K562 (cell line): ENCODE results near the gene XRCC3. TPM values are rescaled to one million over a fixed set of nuclear protein-coding genes. Genes with fewer than 3 reads are reported as not detected.

Experiments used
- ATAC-seq: fragments of 200-7000 bp; cut with Tn5 transposase; 3 replicates; pipeline ENCODE4 v1.9.1; 2020; ENCODE audit warnings: moderate library complexity
- BruUV-seq: library from RNA; stranded (reverse); fragments of 400-500 nt; replicated peaks from 2 replicates; lab custom pipeline; 2021; lab: Mats Ljungman, UMichigan
- CTCF ChIA-PET: fragments of 300-600 bp; formaldehyde crosslinking; extraction: SDS; loops from one replicate; lab custom pipeline; 2021; ENCODE audit warnings: low intra/inter-chr PET ratio; lab: Yijun Ruan, JAX
- POLR2A ChIA-PET: fragments of 300-600, 350-650 bp; sonication (Branson Sonifier 250); formaldehyde crosslinking; extraction: SDS; loops from one replicate; lab custom pipeline; 2021; ENCODE audit warnings: antibody characterized with exemption, inconsistent platforms; lab: Yijun Ruan, JAX
- DNase-seq, 4 experiments: peaks; one replicate each; pipeline versions ENCODE4 v3.0.0 to v3.0.0-alpha.2; 2011 to 2018; ENCODE audit warnings: low spot score in 3 of 4, mixed read lengths in 3 of 4; ENCODE audit errors: extremely low read depth in 1 of 4
- FAIRE-seq: peaks from 2 replicates; lab custom pipeline; 2011; peaks lifted over from hg19 to GRCh38; lab: Jason Lieb, UNC
- H2AFZ ChIP-seq: 2 replicates; pipeline ENCODE4 v1.6.0; 2011; ENCODE audit warnings: low read depth, low read length, control low read depth, inconsistent platforms
- H3K27ac ChIP-seq: fragments of 200-600 bp; 3 replicates; pipeline ENCODE4 v1.8.0; 2011; ENCODE audit warnings: low read depth, mild to moderate bottlenecking, control low read depth, inconsistent platforms, low read length, moderate library complexity, mixed read lengths; ENCODE audit errors: extremely low read depth
- H3K27me3 ChIP-seq, 2 experiments: fragments of 300-600 bp in 1 of 2; 2 replicates in 1 of 2; 3 replicates in 1 of 2; pipeline versions ENCODE4 v1.6.0 to v1.8.0; 2011; ENCODE audit warnings: inconsistent platforms in 2 of 2, low read length in 2 of 2, mild to moderate bottlenecking in 1 of 2, mixed read lengths in 1 of 2, moderate library complexity in 1 of 2; ENCODE audit not compliant: control insufficient read depth in 2 of 2, insufficient read depth in 2 of 2
- H3K36me3 ChIP-seq: fragments of 300-600 bp; 3 replicates; pipeline ENCODE4 v1.8.0; 2011; ENCODE audit warnings: mild to moderate bottlenecking, low read length, inconsistent platforms; ENCODE audit not compliant: control insufficient read depth, insufficient read depth
- H3K4me1 ChIP-seq, 2 experiments: fragments of 200-600 bp in 1 of 2; replicated peaks in 1 of 2; 2 replicates in 1 of 2; 3 replicates in 1 of 2; pipeline versions ENCODE4 v1.5.1 to v1.8.0; 2011; ENCODE audit warnings: inconsistent platforms in 2 of 2, low read length in 2 of 2, mild to moderate bottlenecking in 1 of 2, mixed read lengths in 1 of 2, moderate library complexity in 1 of 2; ENCODE audit not compliant: control insufficient read depth in 2 of 2, insufficient read depth in 2 of 2
- H3K4me2 ChIP-seq: 2 replicates; pipeline ENCODE4 v1.6.1; 2011; ENCODE audit warnings: low read length, control low read depth, inconsistent platforms, mixed read lengths; ENCODE audit not compliant: insufficient read depth
- H3K4me3 ChIP-seq: fragments of 200-600 bp; sonication (generic), shearing (Covaris generic); 2 replicates; pipeline ENCODE4 v1.5.1; 2016; ENCODE audit warnings: control low read depth, inconsistent platforms
- H3K79me2 ChIP-seq: fragments of 200-600 bp; 3 replicates; pipeline ENCODE4 v1.8.0; 2011; ENCODE audit warnings: low read length, inconsistent platforms; ENCODE audit not compliant: control insufficient read depth, insufficient read depth
- H3K9ac ChIP-seq, 2 experiments: 2 replicates each; pipeline versions ENCODE4 v1.6.0 to v1.6.1; 2011; ENCODE audit warnings: low read depth in 2 of 2, low read length in 2 of 2, control low read depth in 1 of 2, inconsistent platforms in 1 of 2, mild to moderate bottlenecking in 1 of 2, mixed read lengths in 1 of 2; ENCODE audit not compliant: insufficient read depth in 1 of 2
- H3K9me1 ChIP-seq: one replicate; pipeline ENCODE4 v1.6.0; 2011; ENCODE audit warnings: inconsistent platforms, mild to moderate bottlenecking, low read length, moderate library complexity; ENCODE audit not compliant: control insufficient read depth, insufficient read depth
- H3K9me3 ChIP-seq: replicated peaks from 2 replicates; pipeline ENCODE4 v1.5.1; 2011; ENCODE audit warnings: low read depth, low read length, inconsistent platforms; ENCODE audit not compliant: control insufficient read depth, insufficient read depth
- H4K20me1 ChIP-seq: replicated peaks from 2 replicates; pipeline ENCODE4 v1.6.1; 2011; ENCODE audit warnings: low read length, inconsistent platforms, mixed read lengths; ENCODE audit not compliant: control insufficient read depth, insufficient read depth
- ARHGAP35 ChIP-seq: fragments of 450-650 bp; IDR thresholded peaks from 2 replicates; pipeline ENCODE4 v1.6.1; 2018; ENCODE audit not compliant: partially characterized antibody
- ASH1L ChIP-seq: fragments of 450-650 bp; IDR thresholded peaks from 2 replicates; pipeline ENCODE4 v1.6.1; 2018; ENCODE audit warnings: borderline replicate concordance, mild to moderate bottlenecking, low read depth; ENCODE audit not compliant: partially characterized antibody
- HCFC1 ChIP-seq: IDR thresholded peaks from 2 replicates; pipeline ENCODE4 v1.6.1; 2012; ENCODE audit warnings: low read depth, low read length, improper control_type of control experiment
- LARP7 ChIP-seq: fragments of 450-650 bp; IDR thresholded peaks from 2 replicates; pipeline ENCODE4 v1.6.1; 2016
- PKNOX1 ChIP-seq: fragments of 450-650 bp; IDR thresholded peaks from 2 replicates; pipeline ENCODE4 v1.6.1; 2016
- RBBP5 ChIP-seq: fragments of 200-600 bp; sonication (generic); IDR thresholded peaks from 2 replicates; pipeline ENCODE4 v1.6.1; 2012; ENCODE audit warnings: borderline replicate concordance, mild to moderate bottlenecking, low read length, control low read depth, inconsistent platforms; ENCODE audit not compliant: insufficient read depth, poor library complexity, severe bottlenecking
- SETDB1 ChIP-seq: IDR thresholded peaks from one replicate; pipeline ENCODE4 v1.6.1; 2012; ENCODE audit warnings: low read length, control low read depth, inconsistent platforms
- SMAD3 ChIP-seq: fragments of 450-650 bp; formaldehyde crosslinking; conservative IDR thresholded peaks from 2 replicates; pipeline ENCODE4 v1.4.0; 2020; ENCODE audit warnings: mild to moderate bottlenecking
- ZNF311 ChIP-seq: fragments of 250-450 bp; sonication (Bioruptor Pico); IDR thresholded peaks from 2 replicates; pipeline ENCODE4 v1.4.0; 2020; ENCODE audit warnings: mild to moderate bottlenecking, moderate library complexity
- WGBS: fragments of 100-300 bp; shearing (Covaris generic); methylation state at CpG from one replicate; pipeline ENCODE4 v1.1.6; 2016; ENCODE audit warnings: low coverage, mixed read lengths; ENCODE audit not compliant: insufficient coverage; ENCODE audit errors: missing lambda C conversion rate; 5-methylcytosine and 5-hydroxymethylcytosine counted together
- in situ Hi-C: fragments of 300-500 bp; cut with MboI; formaldehyde crosslinking; loops from 4 replicates; pipeline ENCODE4 v1.15.0; 2018; ENCODE audit warnings: inconsistent platforms, mixed read lengths
- intact Hi-C: fragments of 100-400 bp; cut with micrococcal nuclease; formaldehyde crosslinking; loops from 2 replicates; pipeline ENCODE4 v1.14.2; 2022
- polyA plus RNA-seq, 8 experiments: library from polyadenylated mRNA; depleted of rRNA in 4 of 8; stranded (reverse) in 5 of 8; unstranded in 3 of 8; fragments of >200 nt; fragmentation: Nextera tagmentation in 2 of 8; fragmentation: Illumina TruSeq in 1 of 8; extraction: Ambion mirVana in 2 of 8; extraction: Trizol in 1 of 8; gene quantifications; 2 replicates each; pipeline versions ENCODE4 v1.2.1 to v1.2.3, GENCODE V29; 2011 to 2014; ENCODE audit warnings: inconsistent platforms in 1 of 8, missing spikeins in 1 of 8
- total RNA-seq, 7 experiments: library from RNA; depleted of rRNA in 6 of 7; stranded (reverse); fragments of >200 nt in 6 of 7; fragmentation: Illumina TruSeq in 2 of 7; extraction: Trizol in 2 of 7; gene quantifications; 2 replicates each; pipeline versions ENCODE4 v1.2.1 to v1.2.3, GENCODE V29; 2011 to 2021; ENCODE audit warnings: low replicate concordance in 1 of 7

The XRCC3 gene
- total and polyA plus RNA-seq, 9 of the 15 experiments (the other 6 are each of a cell fraction or from before 2014, with no cell fraction given): 0.34 to 59.3 (median 30.3) TPM

- H3K9me1 ChIP-seq: no peaks in the 10 kb centered on the region
- in situ Hi-C loops (no loop called here), intact Hi-C loops (no loop called here)
- 46% methylated on average over 14 of the region's 14 CpGs for WGBS
- H4K20me1 ChIP-seq: no peaks in the 10 kb centered on the region
- H3K79me2 ChIP-seq: no peaks in the 10 kb centered on the region
- H3K27me3 ChIP-seq: peaks cover 2 to 19% of the 10 kb centered on the region in 2 experiments; a peak in 3 of 5 replicates
- no peaks in the 10 kb centered on the region for H3K9me3 ChIP-seq
- no peak overlapping the region for H3K9ac ChIP-seq
- H2AFZ ChIP-seq: no peak overlapping the region
- H3K27ac ChIP-seq: no peak overlapping the region
- FAIRE-seq (no peak), DNase-seq (no peak), ATAC-seq (no peak)
- no peak overlapping the region for H3K4me3 ChIP-seq
- no peak overlapping the region for H3K4me2 ChIP-seq
- ChIA-PET CTCF (no interaction called here), POLR2A (interaction anchor here (0.6 kb wide), 1 partner anchor 98 kb away, joined by 3 read pairs; no protein-coding TSS in a partner anchor)
- no peaks in the 10 kb centered on the region for H3K36me3 ChIP-seq
- TF ChIP-seq SMAD3 (CRISPR knock-in tag): no peak
- TF ChIP-seq PKNOX1: no peak
- no peak for TF ChIP-seq HCFC1
- TF ChIP-seq ASH1L: no peak
- no peak for TF ChIP-seq ZNF311 (CRISPR knock-in tag)
- TF ChIP-seq LARP7: no peak
- no peak for TF ChIP-seq SETDB1
- no peak for TF ChIP-seq RBBP5
- no peak for TF ChIP-seq ARHGAP35
- H3K4me1 ChIP-seq: peaks cover 0 to 10% of the 10 kb centered on the region in 2 experiments; a peak in 3 of 5 replicates
- BruUV-seq: no TSS peak
These were observed 27.4 kb upstream of the XRCC3 start for GRCh38 chr14:103742499-103743255.
